Choroid plexus epithelial cell (primary cell): ENCODE measurements around the gene TJP1.
A peak's percentile ranks its signal among the peaks of the same experiment; 100 is the strongest.
"Not testable (repeated sequence)": the region's sequence is repeated elsewhere in the genome, so short reads cannot be mapped to it uniquely, and the experiment has no call there.

Experiments
- DNase-seq: peaks from one replicate; pipeline ENCODE4 v3.0.0-alpha.2; 2010; ENCODE audit warnings: low read depth
- H3K4me3 ChIP-seq: 2 replicates; pipeline ENCODE4 v1.5.1; 2011; ENCODE audit warnings: low read depth, mild to moderate bottlenecking, control low read depth, low read length, moderate library complexity
- CTCF ChIP-seq: conservative IDR thresholded peaks from 2 replicates; pipeline ENCODE4 v1.5.1; 2011; ENCODE audit warnings: low read depth, mild to moderate bottlenecking, control low read depth, inconsistent platforms, low read length, moderate library complexity

Gene TJP1

GRCh38 chr15:29822684-29823459, 604 bp upstream of the TJP1 start:
- peak overlapping the region; percentile 86 for H3K4me3 ChIP-seq
- DNase-seq, result peak; percentile 84
- no peak for TF ChIP-seq CTCF

GRCh38 chr15:29821416-29822099, 710 bp downstream of the TJP1 start:
- peak; percentile 89 for DNase-seq
- peak; percentile 48 for TF ChIP-seq CTCF
- H3K4me3 ChIP-seq, result peak overlapping the region; percentile 86

GRCh38 chr15:29820394-29821154, 1.7 kb downstream of the TJP1 start:
- no peak for DNase-seq
- TF ChIP-seq CTCF, result no peak
- H3K4me3 ChIP-seq, result peak overlapping the region; percentile 86

GRCh38 chr15:29819979-29820378, 2.3 kb downstream of the TJP1 start:
- TF ChIP-seq CTCF, result no peak
- DNase-seq, result no peak
- H3K4me3 ChIP-seq, result peak overlapping the region; percentile 86

- H3K4me3 ChIP-seq, result peak overlapping the region; percentile 30
- no peak for DNase-seq
- TF ChIP-seq CTCF, result no peak
Observed at GRCh38 chr15:29818141-29818540, 4.1 kb downstream of the TJP1 start.

GRCh38 chr15:29817455-29817854, 4.8 kb downstream of the TJP1 start:
- not testable (repeated sequence) for DNase-seq, H3K4me3 ChIP-seq

- H3K4me3 ChIP-seq, result no peak overlapping the region
- TF ChIP-seq CTCF, result no peak
- DNase-seq, result peak; percentile 51
Observed at GRCh38 chr15:29815000-29815710, 7.1 kb downstream of the TJP1 start.
